Stomach smooth muscle (tissue), 2 donors: ENCODE measurements around the gene AQP1.

Source experiments
- H3K27ac ChIP-seq: one replicate; pipeline ENCODE4 v1.7.0; 2013; ENCODE audit warnings: mild to moderate bottlenecking, low read length, inconsistent platforms
- H3K27me3 ChIP-seq, 2 donors: one replicate each; pipeline ENCODE4 v1.7.0; 2013; ENCODE audit warnings: low read length in 2 of 2; ENCODE audit not compliant: insufficient read depth in 2 of 2, control insufficient read depth in 1 of 2
- H3K36me3 ChIP-seq, 2 donors: one replicate each; pipeline ENCODE4 v1.7.0; 2013; ENCODE audit warnings: low read length in 2 of 2; ENCODE audit not compliant: control insufficient read depth in 2 of 2, insufficient read depth in 2 of 2
- H3K4me1 ChIP-seq: one replicate; pipeline ENCODE4 v1.7.0; 2013; ENCODE audit warnings: low read length; ENCODE audit not compliant: control insufficient read depth, insufficient read depth
- H3K4me3 ChIP-seq, 2 donors: one replicate each; pipeline ENCODE4 v1.7.0; 2013; ENCODE audit warnings: low read length in 2 of 2
- H3K9ac ChIP-seq, 2 donors: one replicate each; pipeline ENCODE4 v1.7.0; 2013; ENCODE audit warnings: low read length in 2 of 2, mild to moderate bottlenecking in 1 of 2
- H3K9me3 ChIP-seq, 2 donors: one replicate each; pipeline ENCODE4 v1.7.0; 2013; ENCODE audit warnings: low read length in 2 of 2; ENCODE audit not compliant: control insufficient read depth in 2 of 2
- donor health status: healthy.
- donor health status: Pancreatic carcinoma.

AQP1 gene

GRCh38 chr7:30927040-30927439, 15.4 kb downstream of the AQP1 start:
- H3K9ac ChIP-seq = no peak overlapping the region
- peaks cover 0 to 10% of the 10 kb centered on the region in 2 donors for H3K9me3 ChIP-seq
- no peak overlapping the region for H3K4me3 ChIP-seq
- no peaks in the 10 kb centered on the region for H3K27me3 ChIP-seq
- H3K27ac ChIP-seq = no peak overlapping the region
- peaks cover 33 to 41% of the 10 kb centered on the region in 2 donors for H3K36me3 ChIP-seq
- peaks cover 26% of the 10 kb centered on the region for H3K4me1 ChIP-seq

GRCh38 chr7:30927559-30927958, 15.9 kb downstream of the AQP1 start:
- peaks cover 27% of the 10 kb centered on the region for H3K4me1 ChIP-seq
- H3K4me3 ChIP-seq = no peak overlapping the region
- H3K36me3 ChIP-seq = peaks cover 30 to 38% of the 10 kb centered on the region in 2 donors
- no peak overlapping the region for H3K9ac ChIP-seq
- no peak overlapping the region for H3K27ac ChIP-seq
- peaks cover 0 to 10% of the 10 kb centered on the region in 2 donors for H3K9me3 ChIP-seq
- no peaks in the 10 kb centered on the region for H3K27me3 ChIP-seq

GRCh38 chr7:30928254-30928872, 16.7 kb downstream of the AQP1 start:
- Histone ChIP-seq H3K27ac (no peak overlapping the region), H3K9ac (no peak overlapping the region), H3K4me3 (no peak overlapping the region), H3K36me3 (peaks cover 22 to 32% of the 10 kb centered on the region in 2 donors), H3K27me3 (no peaks in the 10 kb centered on the region), H3K9me3 (peaks cover 0 to 10% of the 10 kb centered on the region in 2 donors), H3K4me1 (peaks cover 27% of the 10 kb centered on the region)

- Histone ChIP-seq H3K4me3 (no peak overlapping the region), H3K27ac (no peak overlapping the region), H3K36me3 (peaks cover 11 to 21% of the 10 kb centered on the region in 2 donors), H3K27me3 (no peaks in the 10 kb centered on the region), H3K9me3 (peaks cover 0 to 10% of the 10 kb centered on the region in 2 donors), H3K9ac (no peak overlapping the region), H3K4me1 (peaks cover 27% of the 10 kb centered on the region)
These were observed 18.0 kb downstream of the AQP1 start for GRCh38 chr7:30929686-30930085.

- H3K9me3 ChIP-seq = peaks cover 0 to 10% of the 10 kb centered on the region in 2 donors
- H3K9ac ChIP-seq = no peak overlapping the region
- H3K4me3 ChIP-seq = no peak overlapping the region
- peak overlapping the region; percentile 58 for H3K27ac ChIP-seq
- H3K27me3 ChIP-seq = no peaks in the 10 kb centered on the region
- peaks cover 5 to 11% of the 10 kb centered on the region in 2 donors for H3K36me3 ChIP-seq
- H3K4me1 ChIP-seq = peaks cover 27% of the 10 kb centered on the region
These were observed 19.0 kb downstream of the AQP1 start for GRCh38 chr7:30930621-30931020.

GRCh38 chr7:30931161-30931928, 19.7 kb downstream of the AQP1 start:
- Histone ChIP-seq H3K4me1 (peaks cover 27% of the 10 kb centered on the region), H3K27ac (peak overlapping the region; percentile 60), H3K27me3 (no peaks in the 10 kb centered on the region), H3K4me3 (peak overlapping the region in 1 of 2 donors; percentile 22), H3K36me3 (peaks cover 0 to 7% of the 10 kb centered on the region in 2 donors), H3K9me3 (peaks cover 0 to 9% of the 10 kb centered on the region in 2 donors), H3K9ac (peak overlapping the region in 1 of 2 donors; percentile 13)

GRCh38 chr7:30931929-30932540, 20.4 kb downstream of the AQP1 start:
- Histone ChIP-seq H3K27me3 (no peaks in the 10 kb centered on the region), H3K27ac (peak overlapping the region; percentile 60), H3K36me3 (peaks cover 0 to 2% of the 10 kb centered on the region in 2 donors), H3K9ac (no peak overlapping the region), H3K4me3 (no peak overlapping the region), H3K4me1 (peaks cover 27% of the 10 kb centered on the region), H3K9me3 (peaks cover 0 to 3% of the 10 kb centered on the region in 2 donors)

GRCh38 chr7:30932562-30932961, 20.9 kb downstream of the AQP1 start:
- H3K36me3 ChIP-seq = no peaks in the 10 kb centered on the region
- H3K9me3 ChIP-seq = no peaks in the 10 kb centered on the region
- H3K4me3 ChIP-seq = no peak overlapping the region
- H3K9ac ChIP-seq = no peak overlapping the region
- no peak overlapping the region for H3K27ac ChIP-seq
- peaks cover 27% of the 10 kb centered on the region for H3K4me1 ChIP-seq
- H3K27me3 ChIP-seq = no peaks in the 10 kb centered on the region

GRCh38 chr7:30933124-30933974, 21.7 kb downstream of the AQP1 start:
- no peaks in the 10 kb centered on the region for H3K36me3 ChIP-seq
- no peak overlapping the region for H3K4me3 ChIP-seq
- H3K9ac ChIP-seq = no peak overlapping the region
- no peaks in the 10 kb centered on the region for H3K27me3 ChIP-seq
- no peaks in the 10 kb centered on the region for H3K9me3 ChIP-seq
- peaks cover 28% of the 10 kb centered on the region for H3K4me1 ChIP-seq
- no peak overlapping the region for H3K27ac ChIP-seq

- H3K4me1 ChIP-seq = peaks cover 32% of the 10 kb centered on the region
- no peak overlapping the region for H3K27ac ChIP-seq
- H3K36me3 ChIP-seq = no peaks in the 10 kb centered on the region
- H3K4me3 ChIP-seq = no peak overlapping the region
- no peak overlapping the region for H3K9ac ChIP-seq
- no peaks in the 10 kb centered on the region for H3K9me3 ChIP-seq
- H3K27me3 ChIP-seq = no peaks in the 10 kb centered on the region
These were observed 22.6 kb downstream of the AQP1 start for GRCh38 chr7:30934225-30934624.
